SK-N-SH treated with all-trans-retinoic acid at 6 μM for 48 hours (cell line): ENCODE data around the gene SH3PXD2A.

Source experiments
- ARNTL ChIP-seq: fragments of 450-650 bp; formaldehyde crosslinking; IDR thresholded peaks from 2 replicates; pipeline ENCODE4 v1.5.0; 2020; ENCODE audit warnings: low read depth, mild to moderate bottlenecking, moderate library complexity, borderline replicate concordance
- CSDC2 ChIP-seq: fragments of 250-450 bp; sonication (Bioruptor Pico); IDR thresholded peaks from 2 replicates; pipeline ENCODE4 v1.5.0; 2020; ENCODE audit warnings: mild to moderate bottlenecking, moderate library complexity
- ESRRG ChIP-seq: fragments of 250-450 bp; sonication (Bioruptor Pico); IDR thresholded peaks from 2 replicates; pipeline ENCODE4 v1.6.1; 2021; ENCODE audit warnings: mild to moderate bottlenecking
- GLIS3 ChIP-seq: fragments of 250-450 bp; sonication (Bioruptor Pico); IDR thresholded peaks from 2 replicates; pipeline ENCODE4 v1.5.0; 2020; ENCODE audit warnings: mild to moderate bottlenecking, moderate library complexity
- OSR1 ChIP-seq: fragments of 250-450 bp; sonication (Bioruptor Pico); IDR thresholded peaks from 2 replicates; pipeline ENCODE4 v1.8.0; 2022; ENCODE audit warnings: moderate library complexity, mild to moderate bottlenecking, inconsistent platforms
- RARB ChIP-seq: fragments of 250-450 bp; sonication (Bioruptor Pico); IDR thresholded peaks from 2 replicates; pipeline ENCODE4 v1.8.0; 2021; ENCODE audit warnings: mild to moderate bottlenecking, moderate library complexity
- SNAI2 ChIP-seq: fragments of 250-450 bp; sonication (Bioruptor Pico); IDR thresholded peaks from 2 replicates; pipeline ENCODE4 v1.5.0; 2020; ENCODE audit warnings: mild to moderate bottlenecking, moderate library complexity
- TCF4 ChIP-seq: fragments of 250-450 bp; sonication (Bioruptor Pico); IDR thresholded peaks from 2 replicates; pipeline ENCODE4 v1.8.0; 2021; ENCODE audit warnings: mild to moderate bottlenecking, moderate library complexity, borderline replicate concordance
- TOX ChIP-seq: fragments of 250-450 bp; sonication (Bioruptor Pico); IDR thresholded peaks from 2 replicates; pipeline ENCODE4 v1.8.0; 2021; ENCODE audit warnings: mild to moderate bottlenecking, moderate library complexity, borderline replicate concordance
- ZC3H10 ChIP-seq: fragments of 250-450 bp; sonication (Bioruptor Pico); IDR thresholded peaks from 2 replicates; pipeline ENCODE4 v1.5.1; 2021; ENCODE audit warnings: mild to moderate bottlenecking, moderate library complexity
- ZFP3 ChIP-seq: fragments of 250-450 bp; sonication (Bioruptor Pico); IDR thresholded peaks from 2 replicates; pipeline ENCODE4 v1.5.0; 2020; ENCODE audit warnings: mild to moderate bottlenecking, moderate library complexity
- ZFP30 ChIP-seq: fragments of 450-650 bp; formaldehyde crosslinking; IDR thresholded peaks from 2 replicates; pipeline ENCODE4 v1.5.0; 2022; ENCODE audit warnings: mild to moderate bottlenecking, moderate library complexity
- TF ChIP-seq, protein P1 (sequence below): fragments of 250-450 bp; sonication (Bioruptor Pico); IDR thresholded peaks from 2 replicates; pipeline ENCODE4 v1.8.0; 2020; ENCODE audit warnings: mild to moderate bottlenecking, moderate library complexity, borderline replicate concordance
- TF ChIP-seq, protein P2 (sequence below): fragments of 250-450 bp; sonication (Bioruptor Pico); IDR thresholded peaks from 2 replicates; pipeline ENCODE4 v1.5.1; 2020; ENCODE audit warnings: low read depth, mild to moderate bottlenecking, moderate library complexity

DNA sequence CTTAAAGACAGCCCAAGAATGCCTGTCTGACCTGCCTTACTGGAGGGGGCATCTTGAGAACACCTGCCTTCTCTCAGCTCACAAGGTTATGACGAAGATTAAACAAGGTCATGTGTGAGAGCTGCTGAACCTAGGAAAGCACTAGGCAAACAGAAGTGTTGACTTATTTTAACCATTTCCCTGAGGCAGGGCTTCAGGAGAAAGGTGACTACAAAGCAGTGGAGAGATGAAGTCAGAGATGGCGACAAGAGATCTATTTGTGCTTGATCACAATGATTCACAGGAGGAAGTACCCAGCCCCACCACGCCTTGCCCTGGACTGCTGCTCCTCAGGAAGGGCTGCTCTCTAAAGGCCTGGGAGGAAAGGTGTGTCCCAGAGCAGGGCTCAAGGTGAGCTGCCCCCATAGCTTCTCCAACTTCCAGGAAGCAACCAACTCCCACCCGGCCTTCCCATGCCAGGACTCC, 34.9 kb upstream of the SH3PXD2A start:
- TF ChIP-seq GLIS3, result no peak
- TF ChIP-seq CSDC2, result no peak
- TF ChIP-seq TOX (CRISPR knock-in tag), result no peak
- TF ChIP-seq OSR1 (CRISPR knock-in tag), result no peak
- TF ChIP-seq, protein P1, sequence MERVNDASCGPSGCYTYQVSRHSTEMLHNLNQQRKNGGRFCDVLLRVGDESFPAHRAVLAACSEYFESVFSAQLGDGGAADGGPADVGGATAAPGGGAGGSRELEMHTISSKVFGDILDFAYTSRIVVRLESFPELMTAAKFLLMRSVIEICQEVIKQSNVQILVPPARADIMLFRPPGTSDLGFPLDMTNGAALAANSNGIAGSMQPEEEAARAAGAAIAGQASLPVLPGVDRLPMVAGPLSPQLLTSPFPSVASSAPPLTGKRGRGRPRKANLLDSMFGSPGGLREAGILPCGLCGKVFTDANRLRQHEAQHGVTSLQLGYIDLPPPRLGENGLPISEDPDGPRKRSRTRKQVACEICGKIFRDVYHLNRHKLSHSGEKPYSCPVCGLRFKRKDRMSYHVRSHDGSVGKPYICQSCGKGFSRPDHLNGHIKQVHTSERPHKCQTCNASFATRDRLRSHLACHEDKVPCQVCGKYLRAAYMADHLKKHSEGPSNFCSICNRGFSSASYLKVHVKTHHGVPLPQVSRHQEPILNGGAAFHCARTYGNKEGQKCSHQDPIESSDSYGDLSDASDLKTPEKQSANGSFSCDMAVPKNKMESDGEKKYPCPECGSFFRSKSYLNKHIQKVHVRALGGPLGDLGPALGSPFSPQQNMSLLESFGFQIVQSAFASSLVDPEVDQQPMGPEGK (CRISPR knock-in tag), result no peak
- no peak for TF ChIP-seq ARNTL (CRISPR knock-in tag)
- no peak for TF ChIP-seq RARB (CRISPR knock-in tag)
- TF ChIP-seq ZC3H10 (CRISPR knock-in tag), result no peak
- no peak for TF ChIP-seq ESRRG (CRISPR knock-in tag)
- TF ChIP-seq, protein P2, sequence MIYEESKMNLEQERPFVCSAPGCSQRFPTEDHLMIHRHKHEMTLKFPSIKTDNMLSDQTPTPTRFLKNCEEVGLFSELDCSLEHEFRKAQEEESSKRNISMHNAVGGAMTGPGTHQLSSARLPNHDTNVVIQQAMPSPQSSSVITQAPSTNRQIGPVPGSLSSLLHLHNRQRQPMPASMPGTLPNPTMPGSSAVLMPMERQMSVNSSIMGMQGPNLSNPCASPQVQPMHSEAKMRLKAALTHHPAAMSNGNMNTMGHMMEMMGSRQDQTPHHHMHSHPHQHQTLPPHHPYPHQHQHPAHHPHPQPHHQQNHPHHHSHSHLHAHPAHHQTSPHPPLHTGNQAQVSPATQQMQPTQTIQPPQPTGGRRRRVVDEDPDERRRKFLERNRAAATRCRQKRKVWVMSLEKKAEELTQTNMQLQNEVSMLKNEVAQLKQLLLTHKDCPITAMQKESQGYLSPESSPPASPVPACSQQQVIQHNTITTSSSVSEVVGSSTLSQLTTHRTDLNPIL (CRISPR knock-in tag), result no peak
- TF ChIP-seq ZFP30, result no peak
- no peak for TF ChIP-seq TCF4 (CRISPR knock-in tag)
- no peak for TF ChIP-seq ZFP3 (CRISPR knock-in tag)
- no peak for TF ChIP-seq SNAI2 (CRISPR knock-in tag)
